Activated B cell treated with CpG ODN at 0.5 μM for 24 hours (primary cell): ENCODE data around the gene TAOK1. TPM values are rescaled to one million over a fixed set of nuclear protein-coding genes. Genes with fewer than 3 reads are reported as not detected.
A peak's percentile ranks its signal among the peaks of the same experiment; 100 is the strongest.

ENCODE experiments used
- ATAC-seq: fragments of 200-7000 bp; cut with Tn5 transposase; one replicate; pipeline ENCODE4 v1.10.0; 2021; ENCODE audit warnings: low read depth, mild to moderate bottlenecking, moderate library complexity
- CTCF ChIA-PET: fragments of 350-600 bp; sonication (Branson Sonifier 250); formaldehyde crosslinking; loops from one replicate; lab custom pipeline; 2021; ENCODE audit warnings: antibody characterized with exemption; lab: Charles Lee
- POLR2A ChIA-PET: fragments of 350-600 bp; sonication (Branson Sonifier 250); formaldehyde crosslinking; loops from one replicate; lab custom pipeline; 2021; ENCODE audit warnings: antibody characterized with exemption; lab: Charles Lee
- DNase-seq: peaks from one replicate; pipeline ENCODE4 v3.0.0; 2022
- H3K27ac Mint-ChIP-seq: one replicate; pipeline ENCODE4 v1.8.0; 2020; ENCODE audit warnings: mixed read lengths
- H3K27me3 Mint-ChIP-seq: one replicate; pipeline ENCODE4 v1.8.0; 2021; ENCODE audit warnings: mixed read lengths
- H3K36me3 Mint-ChIP-seq: one replicate; pipeline ENCODE4 v1.8.0; 2021; ENCODE audit warnings: low read depth, mixed read lengths
- H3K4me1 Mint-ChIP-seq: one replicate; pipeline ENCODE4 v1.8.0; 2021; ENCODE audit warnings: mixed read lengths
- H3K4me3 Mint-ChIP-seq: one replicate; pipeline ENCODE4 v1.8.0; 2020; ENCODE audit warnings: mild to moderate bottlenecking, mixed read lengths
- H3K9me3 Mint-ChIP-seq: one replicate; pipeline ENCODE4 v1.8.0; 2020; ENCODE audit warnings: mixed read lengths
- intact Hi-C: fragments of 100-400 bp; cut with micrococcal nuclease; formaldehyde crosslinking; loops from one replicate; pipeline ENCODE4 v1.15.1; 2024
- total RNA-seq: library from RNA; stranded (reverse); gene quantifications from 2 replicates; pipeline ENCODE4 v1.2.3, GENCODE V29; 2022
- TF ChIP-seq, protein P1 (sequence below): fragments of 200-600 bp; IDR thresholded peaks from one replicate; pipeline ENCODE4 v1.8.0; 2022; ENCODE audit warnings: antibody characterized with exemption, mild to moderate bottlenecking

Gene TAOK1
- total RNA-seq, 1 donor from 2014 or later, result 55.5 TPM

GRCh38 chr17:29384901-29385300 lies 5.3 kb upstream of the TAOK1 start:
- POLR2A ChIA-PET, result interaction anchor here (0.6 kb wide), 1 partner anchor 149 kb away, joined by 3 read pairs; no protein-coding TSS in a partner anchor
- no peak overlapping the region for H3K4me3 Mint-ChIP-seq

DNA sequence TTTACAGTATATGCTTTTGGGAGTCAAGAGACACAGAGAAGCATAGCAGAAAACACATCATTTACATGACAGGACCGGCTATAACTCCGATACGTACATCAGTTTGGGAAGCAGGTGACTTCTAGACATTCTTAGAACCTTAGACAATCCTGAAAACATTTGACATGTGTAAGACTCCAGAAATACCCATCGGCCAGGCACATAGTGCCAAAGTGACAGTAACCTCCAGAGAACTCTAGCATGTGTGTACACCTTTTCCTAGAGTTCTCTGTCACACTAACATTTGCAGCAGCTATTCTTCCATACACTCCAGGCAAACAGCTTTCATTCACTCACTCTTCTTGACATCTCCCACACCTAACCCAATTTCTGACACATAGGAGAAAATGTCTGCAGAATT lies 3.4 kb upstream of the TAOK1 start:
- ChIA-PET POLR2A (no interaction called here), CTCF (no interaction called here)
- TF ChIP-seq, protein P1, sequence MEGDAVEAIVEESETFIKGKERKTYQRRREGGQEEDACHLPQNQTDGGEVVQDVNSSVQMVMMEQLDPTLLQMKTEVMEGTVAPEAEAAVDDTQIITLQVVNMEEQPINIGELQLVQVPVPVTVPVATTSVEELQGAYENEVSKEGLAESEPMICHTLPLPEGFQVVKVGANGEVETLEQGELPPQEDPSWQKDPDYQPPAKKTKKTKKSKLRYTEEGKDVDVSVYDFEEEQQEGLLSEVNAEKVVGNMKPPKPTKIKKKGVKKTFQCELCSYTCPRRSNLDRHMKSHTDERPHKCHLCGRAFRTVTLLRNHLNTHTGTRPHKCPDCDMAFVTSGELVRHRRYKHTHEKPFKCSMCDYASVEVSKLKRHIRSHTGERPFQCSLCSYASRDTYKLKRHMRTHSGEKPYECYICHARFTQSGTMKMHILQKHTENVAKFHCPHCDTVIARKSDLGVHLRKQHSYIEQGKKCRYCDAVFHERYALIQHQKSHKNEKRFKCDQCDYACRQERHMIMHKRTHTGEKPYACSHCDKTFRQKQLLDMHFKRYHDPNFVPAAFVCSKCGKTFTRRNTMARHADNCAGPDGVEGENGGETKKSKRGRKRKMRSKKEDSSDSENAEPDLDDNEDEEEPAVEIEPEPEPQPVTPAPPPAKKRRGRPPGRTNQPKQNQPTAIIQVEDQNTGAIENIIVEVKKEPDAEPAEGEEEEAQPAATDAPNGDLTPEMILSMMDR, result no peak
- Mint-ChIP-seq H3K4me1 (peaks cover 15% of the 10 kb centered on the region), H3K9me3 (no peaks in the 10 kb centered on the region), H3K4me3 (no peak overlapping the region), H3K27me3 (no peaks in the 10 kb centered on the region), H3K36me3 (peaks cover 12% of the 10 kb centered on the region), H3K27ac (no peak overlapping the region)
- no peak for DNase-seq
- ATAC-seq, result no peak
- intact Hi-C loops, result no loop called here

More at GRCh38 chr17:29384901-29385300, 5.3 kb upstream of the TAOK1 start:
- Mint-ChIP-seq H3K27ac (no peak overlapping the region), H3K9me3 (no peaks in the 10 kb centered on the region), H3K4me1 (peaks cover 4% of the 10 kb centered on the region), H3K27me3 (no peaks in the 10 kb centered on the region), H3K36me3 (peaks cover 3% of the 10 kb centered on the region)
- no peak for ATAC-seq
- TF ChIP-seq, protein P1, result no peak
- CTCF ChIA-PET, result no interaction called here
- intact Hi-C loops, result no loop called here
- DNase-seq, result no peak

GRCh38 chr17:29388937-29389336 lies 1.2 kb upstream of the TAOK1 start:
- Mint-ChIP-seq H3K4me3 (peak overlapping the region; percentile 24), H3K27me3 (no peaks in the 10 kb centered on the region), H3K9me3 (no peaks in the 10 kb centered on the region), H3K36me3 (peaks cover 12% of the 10 kb centered on the region), H3K27ac (no peak overlapping the region), H3K4me1 (peaks cover 34% of the 10 kb centered on the region)
- TF ChIP-seq, protein P1, result no peak
- ATAC-seq (no peak), DNase-seq (no peak)
- POLR2A ChIA-PET, result no interaction called here
- CTCF ChIA-PET, result no interaction called here
- intact Hi-C loops, result no loop called here

DNA sequence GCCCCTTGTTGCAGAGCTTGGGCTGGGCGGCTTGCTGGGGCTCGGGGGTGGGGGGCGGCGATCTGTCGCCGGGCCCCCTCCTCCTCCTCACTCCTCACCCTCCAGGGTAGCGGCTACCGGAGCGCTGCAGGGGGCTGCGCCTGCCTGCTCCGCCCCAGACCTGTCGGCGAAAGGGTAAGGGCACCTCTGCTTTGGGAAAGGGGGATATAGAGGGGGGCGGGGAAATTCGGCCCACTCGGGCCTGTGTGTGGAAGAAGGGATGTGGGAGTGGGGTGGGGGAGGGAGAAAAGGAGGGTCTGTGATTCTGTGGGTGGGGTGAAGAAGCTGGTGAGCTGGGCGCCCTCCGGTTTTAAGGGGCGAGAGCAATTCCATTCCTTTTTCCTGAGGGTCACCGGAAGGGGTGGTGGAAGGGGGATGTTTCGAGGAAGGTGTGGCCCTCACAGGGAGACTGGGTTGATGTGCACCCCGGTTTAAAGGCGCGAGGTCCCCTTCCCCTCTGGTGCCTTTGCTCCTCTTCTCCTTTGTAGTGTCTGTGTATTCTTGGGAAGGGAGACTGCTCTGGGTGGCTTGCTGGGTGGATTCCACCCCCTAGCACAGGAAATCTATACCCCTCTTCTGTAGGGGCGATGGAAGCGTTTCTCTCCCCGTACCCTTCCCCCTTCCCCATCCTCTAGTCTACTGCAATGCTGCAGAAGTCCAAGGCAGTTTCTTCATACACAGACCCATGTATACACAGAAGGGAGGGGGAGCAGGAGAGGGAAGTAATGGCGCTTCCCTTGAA lies 878 bp downstream of the TAOK1 start:
- DNase-seq (no peak), ATAC-seq (peak; percentile 10)
- TF ChIP-seq, protein P1, result no peak
- Mint-ChIP-seq H3K27ac (peak overlapping the region; percentile 87), H3K4me3 (peak overlapping the region; percentile 91), H3K36me3 (peaks cover 12% of the 10 kb centered on the region), H3K9me3 (no peaks in the 10 kb centered on the region), H3K27me3 (no peaks in the 10 kb centered on the region), H3K4me1 (peaks cover 41% of the 10 kb centered on the region)
- CTCF ChIA-PET, result interaction anchor here (0.8 to 1.2 kb wide), 2 partner anchors 21 to 97 kb away, joined by 3 to 4 read pairs; partner anchors contain the start of gene NUFIP2
- POLR2A ChIA-PET, result interaction anchor here (0.5 to 2.0 kb wide), 19 partner anchors 10 to 1331 kb away, joined by 3 to 16 read pairs (median 4); partner anchors contain the start of genes ABHD15, NUFIP2 and TP53I13
- intact Hi-C loops, result loop anchor here (1.0 to 10.0 kb wide), 4 partner anchors 21 to 246 kb away; partner anchors contain the start of genes ABHD15 and NUFIP2

- peaks cover 41% of the 10 kb centered on the region for H3K4me1 Mint-ChIP-seq
- H3K27me3 Mint-ChIP-seq, result no peaks in the 10 kb centered on the region
- TF ChIP-seq, protein P1, result no peak
- no peak overlapping the region for H3K27ac Mint-ChIP-seq
- no peak for ATAC-seq
- ChIA-PET POLR2A (no interaction called here), CTCF (interaction anchor here (0.7 kb wide), 1 partner anchor 40 kb away, joined by 3 read pairs; no protein-coding TSS in a partner anchor)
- intact Hi-C loops, result loop anchor here (10.0 kb wide), 1 partner anchor 249 kb away; no protein-coding TSS in a partner anchor
- no peak for DNase-seq
- H3K4me3 Mint-ChIP-seq, result no peak overlapping the region
- H3K9me3 Mint-ChIP-seq, result no peaks in the 10 kb centered on the region
- peaks cover 14% of the 10 kb centered on the region for H3K36me3 Mint-ChIP-seq
Measured at GRCh38 chr17:29393436-29393835, 3.3 kb downstream of the TAOK1 start.
